Measurements from ENCODE around the gene EIF3F.

Gene EIF3F

DNA sequence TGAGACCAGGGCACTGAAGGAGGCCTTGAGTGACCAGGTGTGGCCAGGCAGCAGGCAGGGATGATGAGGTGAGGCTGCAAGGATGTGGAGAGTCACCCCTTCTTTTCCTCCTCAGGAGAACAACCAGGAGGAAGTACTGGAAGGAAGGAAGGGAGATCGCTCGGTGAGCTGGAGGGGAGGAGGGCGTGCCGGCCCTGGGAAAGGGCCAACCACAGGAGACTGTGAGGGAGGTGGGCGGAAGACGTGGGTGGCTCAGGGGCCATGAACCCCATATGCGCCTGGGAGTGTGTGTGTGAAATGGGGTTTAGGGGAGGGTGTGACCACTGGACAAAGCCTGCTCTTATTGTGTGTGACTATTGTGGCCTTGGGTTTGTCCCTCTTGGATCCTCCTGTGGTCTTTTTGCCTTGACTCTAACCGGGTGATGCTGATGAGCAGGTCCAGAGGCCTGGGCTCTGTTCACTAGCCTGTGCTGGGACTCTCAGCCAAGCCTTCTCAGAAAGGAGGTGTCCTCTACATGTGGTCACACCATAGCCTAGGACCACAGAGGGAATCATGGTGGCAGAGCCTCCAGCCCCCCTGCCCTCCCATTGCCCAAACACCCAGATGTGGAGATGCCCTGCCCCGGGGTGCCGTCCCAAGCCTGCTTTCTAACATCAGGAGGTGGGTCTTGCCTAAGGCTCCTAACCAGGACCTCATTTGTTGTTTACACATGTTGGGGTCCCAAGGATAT, 52.6 kb downstream of the EIF3F start:
- no peak for DNase-seq (ENCODE audit: low read depth)

DNA sequence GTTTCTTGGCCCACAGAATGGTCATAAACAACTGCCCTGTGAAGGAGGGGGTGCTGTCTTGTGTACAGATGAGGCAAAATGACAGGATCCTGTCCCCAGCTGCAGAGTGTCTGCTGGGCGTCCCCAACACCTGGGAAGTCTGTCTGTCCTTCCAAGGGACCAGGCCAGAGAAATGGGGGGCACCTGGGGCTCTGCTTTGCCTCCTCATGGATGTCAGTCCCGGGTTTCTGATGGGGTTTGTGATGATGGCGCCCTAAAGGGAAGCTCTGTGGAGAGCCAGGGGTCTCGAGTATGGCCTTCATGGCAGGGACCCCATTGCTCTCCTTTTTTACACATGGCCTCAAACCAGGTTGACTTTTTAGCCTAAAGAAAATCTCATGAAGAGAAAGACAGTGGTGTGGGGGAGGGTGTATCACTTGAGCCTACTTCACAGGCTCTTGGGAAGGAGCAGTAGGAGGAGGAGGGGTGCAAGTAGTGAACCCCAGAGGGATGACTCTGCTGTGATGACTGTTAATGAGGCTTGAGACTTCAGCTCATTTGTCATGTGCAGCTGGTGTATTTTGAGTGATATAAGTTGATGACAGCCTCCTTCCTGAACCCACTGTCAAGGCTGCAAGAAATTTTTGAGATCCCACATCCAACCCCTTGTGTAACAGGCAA, 53.3 kb downstream of the EIF3F start:
- no peak for DNase-seq (ENCODE audit: low read depth)

DNA sequence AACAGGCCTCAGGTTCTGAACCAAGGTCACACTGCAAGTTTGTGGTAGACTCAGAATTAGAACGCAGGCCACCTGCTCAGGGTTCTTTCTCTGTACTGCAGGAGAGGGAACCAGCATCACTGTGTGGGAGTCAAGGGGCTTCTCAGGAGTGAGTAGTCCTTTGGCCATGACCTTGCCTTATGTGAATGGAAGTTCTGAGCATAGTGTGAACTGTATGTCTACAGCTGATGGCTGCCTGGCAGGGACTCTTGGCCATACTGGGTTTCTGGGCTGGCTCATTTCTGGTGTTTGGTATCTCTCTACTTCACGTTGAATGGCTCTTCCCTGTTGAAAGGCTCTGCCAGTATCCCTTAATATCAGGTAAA, 53.8 kb downstream of the EIF3F start:
- no peak for DNase-seq (ENCODE audit: low read depth)

DNA sequence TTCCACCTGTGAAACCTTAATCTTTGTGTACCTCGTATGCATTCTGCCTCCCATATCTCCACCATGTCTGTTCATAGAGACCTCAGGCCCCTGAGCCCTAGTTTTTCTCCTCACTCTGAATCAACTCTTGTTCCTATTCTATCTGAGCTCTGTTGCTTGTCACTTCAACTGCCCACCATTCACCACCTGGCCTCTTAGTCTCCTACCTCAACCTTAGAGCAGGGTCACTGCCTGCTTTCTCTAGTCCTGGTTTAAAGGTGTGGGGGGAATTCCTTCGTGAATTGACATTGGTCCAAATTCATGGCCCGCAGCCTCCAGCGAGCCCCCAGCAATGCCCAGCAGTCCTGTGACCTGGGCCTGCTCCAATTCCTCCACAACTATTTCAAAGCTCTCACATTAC, 54.4 kb downstream of the EIF3F start:
- DNase-seq (ENCODE audit: low read depth) = no peak

DNA sequence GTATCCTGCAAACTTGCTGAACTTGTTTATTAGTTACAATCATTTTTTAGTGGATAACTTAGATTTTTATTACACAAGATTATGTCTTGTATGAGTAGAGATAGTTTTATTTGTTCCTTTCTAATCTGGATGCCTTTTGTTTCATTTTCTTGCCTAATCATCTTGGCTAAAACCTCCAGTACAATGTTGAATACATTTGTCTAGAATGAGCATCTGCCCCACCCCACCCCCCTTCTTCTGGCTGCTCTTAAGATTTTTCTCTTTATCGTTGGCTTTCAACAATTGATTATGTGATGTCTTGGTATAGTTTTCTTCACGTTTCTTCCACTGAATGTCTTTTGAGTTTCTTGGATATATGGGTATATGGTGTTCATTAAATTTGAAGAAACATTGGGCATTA, 56.6 kb downstream of the EIF3F start:
- DNase-seq (ENCODE audit: low read depth) = no peak

GRCh38 chr11:8045839-8046238, 58.7 kb downstream of the EIF3F start:
- DNase-seq (ENCODE audit: low read depth) = no peak

GRCh38 chr11:8047382-8047781, 60.2 kb downstream of the EIF3F start:
- DNase-seq (ENCODE audit: low read depth) = no peak

DNA sequence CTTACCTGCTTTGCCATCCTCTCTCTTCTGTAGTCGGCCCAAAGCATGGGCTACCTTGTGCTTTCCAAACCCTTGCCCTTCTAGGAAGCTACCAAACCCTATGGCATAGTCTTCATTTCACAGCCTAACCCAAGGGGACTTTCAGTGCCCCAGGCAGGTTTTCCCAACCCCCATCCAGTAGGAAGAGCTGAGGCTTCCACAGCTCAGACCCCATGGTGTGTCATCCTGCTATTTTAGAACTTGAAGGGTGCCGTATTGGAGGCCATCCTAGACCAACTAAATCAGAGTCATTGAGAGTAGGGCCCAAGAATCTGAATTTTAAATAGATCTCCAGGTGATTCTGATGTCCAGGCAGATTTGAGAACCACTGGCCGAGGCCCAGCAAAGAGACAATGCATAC, 61.9 kb downstream of the EIF3F start:
- DNase-seq (ENCODE audit: low read depth) = no peak
